OCI-LY7 (cell line): ENCODE results near the gene DCC. TPM values are rescaled to one million over a fixed set of nuclear protein-coding genes. Genes with fewer than 3 reads are reported as not detected.

Experiments used
- BruUV-seq: library from RNA; stranded (reverse); fragments of 400-500 nt; replicated peaks from 2 replicates; lab custom pipeline; 2021; lab: Mats Ljungman, UMichigan
- CTCF ChIA-PET: fragments of 300-600 bp; sonication (Branson Sonifier 250); formaldehyde crosslinking; loops from one replicate; lab custom pipeline; 2022; ENCODE audit warnings: antibody characterized with exemption; ENCODE audit not compliant: unreplicated experiment; lab: Charles Lee
- POLR2A ChIA-PET: fragments of 300-600 bp; sonication (Branson Sonifier 250); formaldehyde crosslinking; loops from one replicate; lab custom pipeline; 2022; ENCODE audit warnings: antibody characterized with exemption; lab: Charles Lee
- DNase-seq: peaks from one replicate; pipeline ENCODE4 v3.0.0-alpha.2; 2015; ENCODE audit warnings: low spot score
- H2AFZ ChIP-seq: fragments of 200-600 bp; sonication (generic), shearing (Covaris generic); 2 replicates; pipeline ENCODE4 v1.6.1; 2014; ENCODE audit warnings: mild to moderate bottlenecking, antibody characterized with exemption, low read length, moderate library complexity
- H3K27ac ChIP-seq: fragments of 200-600 bp; sonication (generic); 2 replicates; pipeline ENCODE4 v1.5.1; 2014; ENCODE audit warnings: mixed run types, low read depth, mild to moderate bottlenecking, moderate library complexity, low read length, inconsistent platforms; ENCODE audit not compliant: poor library complexity, severe bottlenecking
- H3K36me3 ChIP-seq: fragments of 200-600 bp; sonication (generic); 2 replicates; pipeline ENCODE4 v1.6.1; 2014; ENCODE audit warnings: mild to moderate bottlenecking, antibody characterized with exemption, low read length, moderate library complexity, mixed read lengths; ENCODE audit not compliant: insufficient read depth
- H3K4me1 ChIP-seq: fragments of 200-600 bp; sonication (generic); 2 replicates; pipeline ENCODE4 v1.5.1; 2014; ENCODE audit warnings: mild to moderate bottlenecking, low read length; ENCODE audit not compliant: insufficient read depth, poor library complexity, severe bottlenecking
- H3K4me2 ChIP-seq: fragments of 200-600 bp; sonication (generic); 2 replicates; pipeline ENCODE4 v1.6.1; 2014; ENCODE audit warnings: mild to moderate bottlenecking, low read length
- H3K4me3 ChIP-seq: fragments of 200-600 bp; sonication (generic); 2 replicates; pipeline ENCODE4 v1.5.1; 2014; ENCODE audit warnings: mild to moderate bottlenecking, low read depth, low read length; ENCODE audit not compliant: poor library complexity, severe bottlenecking
- H3K79me2 ChIP-seq: fragments of 200-600 bp; sonication (generic); 2 replicates; pipeline ENCODE4 v1.6.1; 2016; ENCODE audit warnings: low read depth, mild to moderate bottlenecking, low read length, moderate library complexity, mixed read lengths; ENCODE audit not compliant: insufficient read depth
- H3K9me2 ChIP-seq: fragments of 200-600 bp; sonication (generic); 2 replicates; pipeline ENCODE4 v1.6.1; 2016; ENCODE audit warnings: mild to moderate bottlenecking, low read length, mixed read lengths; ENCODE audit not compliant: insufficient read depth
- H3K9me3 ChIP-seq: fragments of 200-600 bp; sonication (generic); 2 replicates; pipeline ENCODE4 v1.6.1; 2014; ENCODE audit warnings: mild to moderate bottlenecking, mixed run types, low read length, mixed read lengths
- H4K20me1 ChIP-seq: fragments of 200-600 bp; sonication (generic); 2 replicates; pipeline ENCODE4 v1.6.1; 2014; ENCODE audit warnings: mild to moderate bottlenecking, antibody characterized with exemption, low read length, moderate library complexity, mixed read lengths; ENCODE audit not compliant: insufficient read depth
- CTCF ChIP-seq: fragments of 200-600 bp; sonication (generic); conservative IDR thresholded peaks from 2 replicates; pipeline ENCODE4 v1.5.1; 2014; ENCODE audit warnings: mild to moderate bottlenecking, antibody characterized with exemption, low read length, moderate library complexity, mixed read lengths
- EZH2phosphoT487 ChIP-seq: fragments of 200-600 bp; sonication (generic); IDR thresholded peaks from 2 replicates; pipeline ENCODE4 v1.6.1; 2018; ENCODE audit warnings: low read depth, borderline replicate concordance, mild to moderate bottlenecking, mixed run types, antibody characterized with exemption, low read length, moderate library complexity, mixed read lengths
- intact Hi-C: fragments of 100-400 bp; cut with micrococcal nuclease; formaldehyde crosslinking; loops from one replicate; pipeline ENCODE4 v1.10.0; 2022; ENCODE audit not compliant: unreplicated experiment
- total RNA-seq, 2 experiments: library from RNA; depleted of rRNA in 1 of 2; stranded (reverse); fragments of >200 nt in 1 of 2; shearing (Covaris generic) in 1 of 2; gene quantifications; 2 replicates each; pipeline ENCODE4 v1.2.3, GENCODE V29; 2014 to 2022

Gene DCC
- total RNA-seq, 2 experiments from 2014 or later: not detected

GRCh38 chr18:52667463-52668065 lies 327.6 kb downstream of the DCC start:
- H3K9me3 ChIP-seq: no peaks in the 10 kb centered on the region
- BruUV-seq: no TSS peak
- no peak for DNase-seq
- H3K4me1 ChIP-seq: no peaks in the 10 kb centered on the region
- no peak overlapping the region for H3K4me3 ChIP-seq
- H4K20me1 ChIP-seq: no peaks in the 10 kb centered on the region
- TF ChIP-seq EZH2phosphoT487: no peak
- TF ChIP-seq CTCF: no peak
- H2AFZ ChIP-seq: no peak overlapping the region
- ChIA-PET CTCF (no interaction called here), POLR2A (no interaction called here)
- no peaks in the 10 kb centered on the region for H3K79me2 ChIP-seq
- H3K9me2 ChIP-seq: no peaks in the 10 kb centered on the region
- no peaks in the 10 kb centered on the region for H3K36me3 ChIP-seq
- no peak overlapping the region for H3K27ac ChIP-seq
- no peak overlapping the region for H3K4me2 ChIP-seq
- intact Hi-C loops: no loop called here

GRCh38 chr18:52670896-52671295 lies 330.9 kb downstream of the DCC start:
- intact Hi-C loops: no loop called here

More at GRCh38 chr18:52670896-52671295, 330.9 kb downstream of the DCC start:
- Histone ChIP-seq H4K20me1 (no peaks in the 10 kb centered on the region), H3K4me2 (no peak overlapping the region), H3K36me3 (no peaks in the 10 kb centered on the region), H3K27ac (no peak overlapping the region), H2AFZ (no peak overlapping the region), H3K4me1 (no peaks in the 10 kb centered on the region), H3K79me2 (no peaks in the 10 kb centered on the region), H3K9me3 (no peaks in the 10 kb centered on the region), H3K9me2 (no peaks in the 10 kb centered on the region), H3K4me3 (no peak overlapping the region)
- no TSS peak for BruUV-seq
- POLR2A ChIA-PET: no interaction called here
- CTCF ChIA-PET: no interaction called here
- TF ChIP-seq EZH2phosphoT487: no peak
- 0 out of 2 replicates have a peak, but pooled peaks have one; percentile 29 for TF ChIP-seq CTCF
- DNase-seq: peak; percentile 0
